GM23338 (cell line): Measurements from ENCODE around the gene BTBD18.

Experiments
- CREB1 ChIP-seq: fragments of 250-450 bp; sonication (Bioruptor Pico); IDR thresholded peaks from 2 replicates; pipeline ENCODE4 v1.5.0; 2020; ENCODE audit warnings: low read depth, mild to moderate bottlenecking, moderate library complexity
- ETS1 ChIP-seq: IDR thresholded peaks from 2 replicates; pipeline ENCODE4 v1.6.1; 2016; ENCODE audit warnings: antibody characterized with exemption
- EZH2 ChIP-seq: fragments of 200-600 bp; sonication (generic); IDR thresholded peaks from one replicate; pipeline ENCODE4 v1.8.0; 2017; ENCODE audit warnings: antibody characterized with exemption, mild to moderate bottlenecking, low read depth; ENCODE audit not compliant: unreplicated experiment
- EZH2phosphoT487 ChIP-seq: fragments of 200-600 bp; sonication (generic); IDR thresholded peaks from one replicate; pipeline ENCODE4 v1.8.1; 2018; ENCODE audit warnings: antibody characterized with exemption; ENCODE audit not compliant: unreplicated experiment
- JUNB ChIP-seq: IDR thresholded peaks from one replicate; pipeline ENCODE4 v1.6.1; 2016; ENCODE audit warnings: antibody characterized with exemption; ENCODE audit not compliant: unreplicated experiment
- POLR2AphosphoS5 ChIP-seq: IDR thresholded peaks from 2 replicates; pipeline ENCODE4 v1.6.1; 2016; ENCODE audit warnings: antibody characterized with exemption, low read depth
- REST ChIP-seq: IDR thresholded peaks from one replicate; pipeline ENCODE4 v1.6.1; 2018; ENCODE audit warnings: antibody characterized with exemption; ENCODE audit not compliant: unreplicated experiment
- ZNF331 ChIP-seq: fragments of 250-450 bp; sonication (Bioruptor Pico); IDR thresholded peaks from 2 replicates; pipeline ENCODE4 v1.5.0; 2020; ENCODE audit warnings: low read depth, mild to moderate bottlenecking, moderate library complexity
- TF ChIP-seq, protein P1 (sequence below), 2 experiments: fragments of 200-600 bp in 1 of 2; sonication (generic) in 1 of 2; conservative IDR thresholded peaks; 2 replicates each; pipeline versions ENCODE4 v1.5.1 to v1.6.1; 2016 to 2017; ENCODE audit warnings: antibody characterized with exemption in 2 of 2, low read depth in 2 of 2, mild to moderate bottlenecking in 2 of 2, moderate library complexity in 1 of 2

GRCh38 chr11:57777969-57778317 is 26.3 kb upstream of the BTBD18 start:
- TF ChIP-seq EZH2 (no peak), ETS1 (no peak), CREB1 (no peak), POLR2AphosphoS5 (no peak), ZNF331 (CRISPR knock-in tag) (no peak), REST (no peak), EZH2phosphoT487 (no peak), JUNB (no peak)
- TF ChIP-seq, protein P1, sequence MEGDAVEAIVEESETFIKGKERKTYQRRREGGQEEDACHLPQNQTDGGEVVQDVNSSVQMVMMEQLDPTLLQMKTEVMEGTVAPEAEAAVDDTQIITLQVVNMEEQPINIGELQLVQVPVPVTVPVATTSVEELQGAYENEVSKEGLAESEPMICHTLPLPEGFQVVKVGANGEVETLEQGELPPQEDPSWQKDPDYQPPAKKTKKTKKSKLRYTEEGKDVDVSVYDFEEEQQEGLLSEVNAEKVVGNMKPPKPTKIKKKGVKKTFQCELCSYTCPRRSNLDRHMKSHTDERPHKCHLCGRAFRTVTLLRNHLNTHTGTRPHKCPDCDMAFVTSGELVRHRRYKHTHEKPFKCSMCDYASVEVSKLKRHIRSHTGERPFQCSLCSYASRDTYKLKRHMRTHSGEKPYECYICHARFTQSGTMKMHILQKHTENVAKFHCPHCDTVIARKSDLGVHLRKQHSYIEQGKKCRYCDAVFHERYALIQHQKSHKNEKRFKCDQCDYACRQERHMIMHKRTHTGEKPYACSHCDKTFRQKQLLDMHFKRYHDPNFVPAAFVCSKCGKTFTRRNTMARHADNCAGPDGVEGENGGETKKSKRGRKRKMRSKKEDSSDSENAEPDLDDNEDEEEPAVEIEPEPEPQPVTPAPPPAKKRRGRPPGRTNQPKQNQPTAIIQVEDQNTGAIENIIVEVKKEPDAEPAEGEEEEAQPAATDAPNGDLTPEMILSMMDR (conservative IDR thresholded peaks at IDR 0.05; ENCODE audit: low read depth in 2 of 2): no peak
